Skeletal muscle satellite cell (primary cell): ENCODE results near the gene SGK2.
"Not testable (repeated sequence)": the region's sequence is repeated elsewhere in the genome, so short reads cannot be mapped to it uniquely, and the experiment has no call there.

ENCODE experiments used
- H3K27me3 ChIP-seq: 2 replicates; pipeline ENCODE4 v1.7.0; 2013; ENCODE audit warnings: low read length; ENCODE audit not compliant: control insufficient read depth, insufficient read depth
- H3K36me3 ChIP-seq: 2 replicates; pipeline ENCODE4 v1.7.0; 2013; ENCODE audit warnings: mild to moderate bottlenecking, control low read depth, low read length; ENCODE audit not compliant: insufficient read depth
- H3K4me1 ChIP-seq: 2 replicates; pipeline ENCODE4 v1.7.0; 2013; ENCODE audit warnings: low read length; ENCODE audit not compliant: control insufficient read depth, insufficient read depth
- H3K4me2 ChIP-seq: 2 replicates; pipeline ENCODE4 v1.7.0; 2013; ENCODE audit warnings: mild to moderate bottlenecking, low read length
- H3K4me3 ChIP-seq: 2 replicates; pipeline ENCODE4 v1.7.0; 2013; ENCODE audit warnings: low read length
- H3K9ac ChIP-seq: 2 replicates; pipeline ENCODE4 v1.7.0; 2013; ENCODE audit warnings: mild to moderate bottlenecking, low read depth, low read length, moderate library complexity
- H3K9me3 ChIP-seq: replicated peaks from 2 replicates; pipeline ENCODE4 v1.7.0; 2013; ENCODE audit warnings: mild to moderate bottlenecking, control low read depth, low read length

The SGK2 gene

DNA sequence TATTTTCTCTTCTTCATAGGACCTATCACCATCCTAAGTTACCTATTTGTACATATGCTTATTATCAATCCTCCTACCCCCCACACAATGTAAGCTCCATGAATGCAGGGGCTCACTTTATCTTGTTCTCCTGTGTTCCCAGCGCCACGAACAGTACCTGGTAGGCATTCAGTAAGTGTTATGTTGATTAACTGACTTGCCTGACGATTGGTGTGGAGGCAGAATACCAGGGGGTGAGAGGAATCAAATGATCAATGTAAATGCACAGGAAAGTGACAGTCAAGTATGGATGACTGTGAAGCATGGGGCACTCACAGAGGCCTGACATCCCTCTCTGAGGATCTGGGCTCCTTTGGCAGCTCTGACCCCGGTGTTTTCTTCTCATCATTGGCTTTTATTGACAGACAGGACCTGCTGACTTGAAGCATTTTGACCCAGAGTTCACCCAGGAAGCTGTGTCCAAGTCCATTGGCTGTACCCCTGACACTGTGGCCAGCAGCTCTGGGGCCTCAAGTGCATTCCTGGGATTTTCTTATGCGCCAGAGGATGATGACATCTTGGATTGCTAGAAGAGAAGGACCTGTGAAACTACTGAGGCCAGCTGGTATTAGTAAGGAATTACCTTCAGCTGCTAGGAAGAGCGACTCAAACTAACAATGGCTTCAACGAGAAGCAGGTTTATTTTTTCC lies 25.8 kb downstream of the SGK2 start:
- Histone ChIP-seq H3K9me3 (no peaks in the 10 kb centered on the region), H3K27me3 (no peaks in the 10 kb centered on the region), H3K4me1 (peaks cover 19% of the 10 kb centered on the region), H3K4me3 (no peak overlapping the region), H3K9ac (no peak overlapping the region), H3K4me2 (no peak overlapping the region), H3K36me3 (no peaks in the 10 kb centered on the region)

DNA sequence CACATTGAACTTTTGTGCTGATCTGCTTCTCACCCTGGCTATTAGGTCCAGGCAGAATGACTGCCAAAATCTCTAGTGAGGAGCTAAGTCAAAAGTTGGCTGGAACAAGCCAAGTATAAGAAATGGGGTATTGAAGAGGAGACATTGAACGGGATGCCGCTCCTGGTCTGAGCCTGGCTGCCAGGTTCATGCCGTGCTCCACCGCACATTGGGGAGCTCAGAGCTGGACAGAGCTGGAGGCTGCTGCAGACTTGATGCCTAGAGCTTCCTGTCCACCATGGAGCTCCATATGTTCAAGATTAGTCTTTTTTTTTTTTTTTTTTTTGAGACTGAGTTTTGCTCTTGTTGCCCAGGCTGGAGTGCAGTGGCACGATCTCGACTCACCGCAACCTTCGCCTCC lies 27.8 kb downstream of the SGK2 start:
- no peaks in the 10 kb centered on the region for H3K27me3 ChIP-seq
- no peak overlapping the region for H3K9ac ChIP-seq
- no peaks in the 10 kb centered on the region for H3K36me3 ChIP-seq
- H3K4me2 ChIP-seq = no peak overlapping the region
- H3K4me1 ChIP-seq = peaks cover 31% of the 10 kb centered on the region
- H3K4me3 ChIP-seq = no peak overlapping the region
- no peaks in the 10 kb centered on the region for H3K9me3 ChIP-seq

DNA sequence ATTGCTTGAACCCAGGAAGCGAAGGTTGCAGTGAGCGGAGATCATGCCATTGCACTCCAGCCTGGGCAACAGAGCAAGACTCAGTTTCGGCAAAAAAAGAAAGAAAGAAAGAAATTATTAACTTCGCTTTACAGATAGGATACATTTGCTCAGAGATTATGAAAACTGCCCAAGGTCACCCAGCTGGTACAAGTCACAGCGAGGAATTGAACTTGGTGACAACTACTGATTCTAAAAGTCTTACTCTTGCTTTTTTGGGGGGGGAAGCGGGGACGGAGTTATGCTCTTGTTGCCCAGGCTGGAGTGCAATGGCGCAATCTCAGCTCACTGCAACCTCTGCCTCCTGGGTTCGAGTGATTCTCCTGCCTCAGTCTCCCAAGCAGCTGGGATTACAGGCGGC lies 29.7 kb downstream of the SGK2 start:
- H3K27me3 ChIP-seq, H3K4me2 ChIP-seq, H3K36me3 ChIP-seq, H3K9ac ChIP-seq, H3K4me3 ChIP-seq, H3K9me3 ChIP-seq: not testable (repeated sequence)
- peaks cover 30% of the 10 kb centered on the region for H3K4me1 ChIP-seq

DNA sequence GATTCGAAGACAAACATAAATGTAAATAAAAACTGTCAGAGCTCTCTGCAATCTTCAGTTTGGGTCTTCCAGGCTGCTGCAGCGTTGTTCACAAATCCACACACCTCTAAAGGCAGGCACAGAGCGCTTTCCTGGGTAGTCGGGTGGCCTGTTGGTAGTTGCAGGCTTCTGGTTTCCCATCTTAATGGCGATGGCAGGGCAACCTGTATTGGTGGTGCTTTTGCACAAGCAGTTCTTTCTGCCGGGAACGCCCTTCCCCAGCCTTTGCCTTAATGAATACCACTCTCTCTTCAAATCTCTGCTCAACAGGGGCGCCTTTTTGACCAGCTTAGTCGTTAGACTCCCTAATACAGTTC lies 31.2 kb downstream of the SGK2 start:
- no peaks in the 10 kb centered on the region for H3K9me3 ChIP-seq
- H3K4me2 ChIP-seq = peak overlapping the region; percentile 82
- H3K27me3 ChIP-seq = no peaks in the 10 kb centered on the region
- peak overlapping the region; percentile 90 for H3K9ac ChIP-seq
- peaks cover 4% of the 10 kb centered on the region for H3K36me3 ChIP-seq
- H3K4me3 ChIP-seq = peak overlapping the region; percentile 97
- H3K4me1 ChIP-seq = peaks cover 17% of the 10 kb centered on the region

- H3K4me2 ChIP-seq = peak within 1 kb of the TSS; percentile 82
- H3K4me3 ChIP-seq = peak within 1 kb of the TSS; percentile 97
- no peaks in the 10 kb centered on the region for H3K9me3 ChIP-seq
- H3K27me3 ChIP-seq = no peaks in the 10 kb centered on the region
- peak within 1 kb of the TSS; percentile 90 for H3K9ac ChIP-seq
- peaks cover 13% of the 10 kb centered on the region for H3K4me1 ChIP-seq
- peaks cover 5% of the 10 kb centered on the region for H3K36me3 ChIP-seq
Observed at GRCh38 chr20:43590392-43591303, 31.8 kb downstream of the SGK2 start, which contains the start of gene IFT52. IFT52 (plus strand) TSS chr20:43590937; CDS start chr20:43594699, 3,762 bp downstream.

DNA sequence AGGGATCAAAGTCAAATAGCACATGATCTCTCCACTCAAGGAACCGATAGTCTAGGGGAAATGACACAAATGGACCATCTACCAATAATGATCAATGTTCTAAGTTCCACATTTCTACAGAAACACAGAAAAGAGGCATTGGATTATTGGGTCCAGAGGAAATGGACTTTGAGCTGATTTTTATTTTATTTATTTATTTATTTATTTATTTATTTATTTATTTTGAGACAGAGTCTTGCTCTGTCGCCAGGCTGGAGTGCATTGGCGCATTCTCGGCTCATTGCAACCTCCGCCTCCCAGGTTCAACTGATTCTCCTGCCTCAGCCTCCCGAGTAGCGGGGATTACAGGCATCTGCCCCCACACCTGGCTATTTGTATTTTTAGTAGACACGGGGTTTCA lies 43.1 kb downstream of the SGK2 start:
- H3K4me1 ChIP-seq, H3K27me3 ChIP-seq, H3K4me2 ChIP-seq, H3K4me3 ChIP-seq, H3K9me3 ChIP-seq, H3K9ac ChIP-seq: not testable (repeated sequence)
- H3K36me3 ChIP-seq = peaks cover 30% of the 10 kb centered on the region

DNA sequence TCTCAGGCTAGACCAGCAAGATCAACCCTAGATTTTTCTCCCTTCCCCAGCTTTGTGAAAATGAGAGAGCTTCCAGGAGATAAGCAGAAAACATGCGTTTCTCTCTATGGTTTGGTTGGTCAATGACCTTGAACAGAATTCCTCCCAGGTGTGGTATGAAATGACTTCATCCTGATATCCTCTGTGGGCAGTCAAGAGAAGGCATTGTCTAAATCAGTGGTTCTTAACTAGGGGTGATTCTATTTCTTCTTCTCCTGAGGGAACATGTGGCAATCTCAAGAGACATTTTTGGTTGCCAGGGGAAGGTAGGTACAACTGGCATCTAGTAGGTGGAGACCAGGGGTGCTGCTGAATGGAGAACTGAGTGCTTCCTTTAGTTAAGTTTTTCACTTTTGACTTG lies 44.3 kb downstream of the SGK2 start:
- H3K36me3 ChIP-seq = peaks cover 28% of the 10 kb centered on the region
- no peak overlapping the region for H3K9ac ChIP-seq
- no peaks in the 10 kb centered on the region for H3K9me3 ChIP-seq

DNA sequence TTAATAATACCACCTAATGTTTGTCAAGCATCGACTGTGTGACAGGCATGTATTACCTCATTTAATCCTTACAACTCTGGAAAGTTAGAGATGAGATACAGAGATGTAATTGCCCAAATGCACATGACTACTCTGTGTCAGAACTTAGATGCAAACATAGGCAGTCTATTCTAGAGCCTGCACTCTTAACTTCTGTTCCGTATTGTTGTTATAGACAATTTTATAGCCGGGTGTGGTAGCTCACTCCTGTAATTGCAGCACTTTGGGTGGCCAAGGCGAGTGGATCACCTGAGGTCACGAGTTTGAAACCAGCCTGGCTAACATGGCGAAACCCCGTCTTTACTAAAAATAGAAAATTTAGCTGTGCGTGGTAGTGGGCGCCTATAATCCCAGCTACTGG lies 46.9 kb downstream of the SGK2 start:
- Histone ChIP-seq H3K36me3 (peaks cover 18% of the 10 kb centered on the region), H3K4me2 (no peak overlapping the region), H3K27me3 (no peaks in the 10 kb centered on the region), H3K4me3 (no peak overlapping the region), H3K4me1 (no peaks in the 10 kb centered on the region), H3K9me3 (no peaks in the 10 kb centered on the region), H3K9ac (no peak overlapping the region)

More for the DNA sequence above, 44.3 kb downstream of the SGK2 start:
- Histone ChIP-seq H3K27me3 (no peaks in the 10 kb centered on the region), H3K4me1 (no peaks in the 10 kb centered on the region), H3K4me2 (no peak overlapping the region), H3K4me3 (no peak overlapping the region)

GRCh38 chr20:43607278-43607677 lies 48.5 kb downstream of the SGK2 start:
- not testable (repeated sequence) for H3K9ac ChIP-seq, H3K4me1 ChIP-seq, H3K27me3 ChIP-seq, H3K4me3 ChIP-seq, H3K4me2 ChIP-seq, H3K9me3 ChIP-seq
- peaks cover 17% of the 10 kb centered on the region for H3K36me3 ChIP-seq

GRCh38 chr20:43631598-43631997 lies 72.8 kb downstream of the SGK2 start:
- H3K4me3 ChIP-seq = no peak overlapping the region
- no peak overlapping the region for H3K4me2 ChIP-seq
- H3K9me3 ChIP-seq = no peaks in the 10 kb centered on the region
- H3K27me3 ChIP-seq = no peaks in the 10 kb centered on the region
- H3K4me1 ChIP-seq = no peaks in the 10 kb centered on the region
- no peak overlapping the region for H3K9ac ChIP-seq
- peaks cover 23% of the 10 kb centered on the region for H3K36me3 ChIP-seq
